Measurements from ENCODE around the gene IL31RA.
"Not testable (repeated sequence)": the region's sequence is repeated elsewhere in the genome, so short reads cannot be mapped to it uniquely, and the experiment has no call there.

The IL31RA gene

DNA sequence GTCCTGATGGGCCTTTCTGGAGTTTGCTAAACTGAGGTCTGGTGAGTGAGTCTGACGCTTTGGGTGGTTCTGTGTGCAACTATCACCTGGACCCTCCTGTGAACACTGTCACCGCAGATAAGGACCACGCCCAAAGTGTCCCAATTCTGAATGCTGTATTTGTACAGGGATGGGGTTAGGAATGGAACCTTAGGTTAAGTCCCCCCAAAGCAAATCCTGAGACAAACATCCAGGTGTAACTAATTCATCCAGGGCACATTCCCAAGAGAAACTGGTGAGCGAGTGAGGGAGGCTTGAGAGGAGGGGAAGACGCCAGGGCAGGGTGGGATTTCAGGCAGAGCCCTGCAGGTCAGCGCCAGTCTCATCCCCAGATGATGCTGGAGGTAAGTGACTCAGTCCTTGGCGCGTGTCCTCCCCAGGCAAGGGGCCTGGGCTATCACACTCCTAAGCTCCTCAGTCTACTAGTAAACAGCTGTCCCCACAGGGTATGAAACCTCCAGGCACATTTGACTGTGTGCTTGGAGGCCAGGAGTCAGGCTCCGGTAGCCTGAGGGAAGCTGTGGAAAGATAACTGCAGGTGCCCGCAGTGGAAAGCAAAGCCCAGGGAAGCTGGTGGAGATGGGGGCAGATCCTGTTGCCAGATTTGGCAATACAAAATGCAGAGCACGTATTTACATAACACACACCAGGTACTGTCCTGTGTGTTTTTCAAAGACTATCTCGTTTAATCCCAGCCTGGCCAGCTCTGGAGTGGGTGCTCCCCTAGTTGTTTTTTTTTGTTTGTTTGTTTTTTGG, 76.9 kb downstream of the IL31RA start:
- no peak for DNase-seq

DNA sequence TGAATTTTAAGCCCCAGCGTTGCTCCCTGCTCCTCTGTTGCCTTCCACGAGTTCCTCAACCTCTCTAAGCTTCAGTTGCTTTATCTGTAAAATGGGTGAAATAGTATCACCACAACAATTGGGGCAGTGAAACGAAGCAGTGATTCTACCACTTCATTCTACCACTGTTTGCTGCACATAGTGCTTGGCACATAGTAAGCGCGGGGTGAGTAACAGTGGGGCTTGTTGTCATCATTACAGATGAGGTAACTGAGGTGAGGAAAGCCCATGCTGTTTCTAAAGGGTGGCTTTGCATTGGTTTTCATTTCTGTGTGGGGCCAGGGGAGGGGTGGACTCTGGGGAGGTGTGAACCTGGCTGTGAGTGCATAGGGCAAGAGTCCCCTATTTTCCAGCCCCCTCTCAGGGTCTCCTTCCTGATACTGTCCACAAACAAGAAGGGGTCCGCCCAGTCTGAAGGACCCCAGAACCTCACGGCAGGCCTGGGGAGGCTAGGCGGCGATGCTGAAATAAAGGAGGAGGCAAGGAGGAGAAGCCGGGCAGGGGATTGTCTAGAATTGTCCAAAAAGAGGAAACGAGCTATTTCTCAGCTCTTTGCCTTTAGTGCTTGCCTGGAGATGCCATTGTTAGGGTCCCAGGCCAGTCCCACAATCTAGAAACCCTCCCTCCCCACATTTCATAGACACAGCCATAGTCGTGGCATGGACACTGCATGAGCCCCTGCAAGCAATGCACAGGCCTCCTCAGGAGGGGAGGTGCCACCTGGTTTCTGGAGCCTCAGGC, 78.1 kb downstream of the IL31RA start:
- DNase-seq, result no peak

DNA sequence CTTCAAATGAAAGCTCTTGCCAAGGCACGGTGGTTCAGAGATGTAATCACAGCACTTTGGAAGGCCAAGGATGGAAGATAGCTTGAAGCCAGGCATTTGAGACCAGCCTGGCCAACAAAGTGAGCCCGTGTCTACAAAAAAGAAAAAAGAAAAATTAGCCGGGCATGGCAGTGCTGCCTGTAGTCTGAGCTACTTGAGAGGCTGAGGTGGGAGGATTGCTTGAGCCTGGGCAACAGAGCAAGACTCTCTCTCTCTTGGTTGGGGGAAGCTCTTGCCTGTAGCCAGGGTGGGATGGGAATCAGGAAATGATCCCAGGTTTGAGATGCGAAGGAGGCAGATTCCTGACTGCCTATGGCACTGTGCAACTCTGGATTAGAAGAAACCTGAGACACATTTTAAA, 81.5 kb downstream of the IL31RA start:
- DNase-seq, result no peak

DNA sequence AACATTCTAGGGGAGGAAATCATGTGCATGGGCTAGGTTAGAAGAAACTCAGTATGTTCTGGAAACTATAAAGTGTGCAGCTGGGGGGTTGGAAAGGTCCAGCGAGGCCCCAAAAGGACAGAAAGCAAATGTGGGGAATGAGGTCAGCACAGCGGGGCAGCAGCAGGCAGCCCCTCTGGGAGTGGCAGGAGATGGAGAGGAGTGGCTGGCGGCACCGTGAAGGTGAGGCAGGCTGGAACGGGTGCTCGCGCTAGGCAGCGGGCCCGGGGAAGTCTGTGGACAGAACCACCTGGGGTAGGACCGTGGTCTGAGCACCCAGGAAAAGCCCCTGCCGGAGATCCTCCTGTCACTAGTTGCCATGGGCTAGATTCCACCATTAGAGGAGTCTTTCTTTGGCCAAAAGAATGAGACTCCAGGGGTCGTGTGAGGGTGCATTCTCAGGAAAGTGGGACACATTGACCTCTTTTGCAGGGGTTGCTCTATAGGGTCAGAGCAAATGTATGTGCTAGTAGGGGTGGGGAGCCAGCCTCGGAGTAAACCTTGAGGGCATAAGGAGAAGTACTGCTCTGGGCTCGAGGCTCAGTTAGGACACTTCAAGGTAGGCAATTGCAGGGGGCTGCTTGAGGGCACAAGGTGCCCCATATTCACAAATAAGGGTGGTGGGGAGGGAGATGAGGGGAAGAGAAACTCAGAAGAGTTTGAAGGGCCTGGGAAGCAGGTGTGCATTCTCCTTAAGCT, 82.4 kb downstream of the IL31RA start:
- no peak for DNase-seq

DNA sequence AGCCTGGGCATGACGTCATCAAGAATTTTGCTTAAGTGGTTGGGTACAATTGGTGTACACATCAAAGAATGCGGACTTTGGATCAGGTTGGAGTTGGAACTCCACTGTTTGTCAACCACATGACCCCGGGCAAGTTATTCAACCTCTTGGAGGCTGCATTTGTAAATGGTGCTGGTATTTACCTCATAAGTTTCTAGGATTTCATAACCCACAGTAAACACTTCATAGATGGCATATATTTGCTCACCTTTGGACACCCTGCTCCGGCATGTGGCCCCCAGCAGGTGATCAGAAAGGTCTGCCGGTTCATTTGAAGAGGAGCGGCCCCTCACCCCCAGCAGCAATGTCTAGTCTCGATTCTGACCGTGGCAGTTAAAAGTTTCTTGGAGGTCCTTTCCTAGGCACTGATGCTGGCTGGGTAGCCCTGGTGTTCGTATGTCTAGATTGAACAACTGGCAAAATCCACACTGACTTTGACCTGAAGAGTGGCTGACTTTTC, 83.0 kb downstream of the IL31RA start:
- no peak for DNase-seq

DNA sequence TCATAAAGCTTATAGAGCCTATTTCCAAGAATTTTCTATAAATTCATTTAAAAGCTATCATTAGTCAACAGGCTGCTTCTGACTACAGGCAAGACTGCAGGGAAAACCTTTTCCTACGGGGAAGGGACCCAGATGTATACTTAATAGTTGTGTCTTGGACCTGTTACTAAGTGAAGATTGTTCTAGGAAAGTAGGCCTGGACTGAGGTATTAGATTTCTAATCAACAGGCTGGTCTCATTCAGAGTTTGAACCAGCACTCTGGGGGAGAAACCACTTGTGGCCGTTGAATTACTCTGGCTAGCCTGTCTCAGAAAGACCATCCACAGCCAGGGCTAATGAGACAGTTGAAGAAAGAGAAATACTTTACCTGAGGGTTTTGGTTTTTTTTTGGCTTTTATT, 83.6 kb downstream of the IL31RA start:
- DNase-seq, result no peak

DNA sequence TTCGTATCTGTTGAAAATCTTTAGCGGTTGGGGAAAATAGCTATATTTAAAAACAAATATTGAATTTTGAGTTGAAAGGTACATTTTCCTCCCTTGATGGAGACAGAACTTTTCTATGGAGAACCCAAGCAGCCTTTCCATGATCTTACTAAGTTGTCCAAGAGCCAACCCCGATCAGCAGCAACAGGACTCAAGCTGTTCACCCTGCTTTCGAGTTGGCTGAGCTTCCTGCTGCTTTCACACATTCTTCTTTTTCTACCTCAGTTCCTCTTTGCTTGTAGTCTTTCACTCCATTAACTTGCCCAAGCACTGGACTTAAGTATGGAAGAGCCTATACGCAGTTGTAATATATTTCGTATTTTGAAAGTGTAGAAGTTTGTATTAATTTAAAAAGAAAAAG, 84.2 kb downstream of the IL31RA start:
- no peak for DNase-seq

DNA sequence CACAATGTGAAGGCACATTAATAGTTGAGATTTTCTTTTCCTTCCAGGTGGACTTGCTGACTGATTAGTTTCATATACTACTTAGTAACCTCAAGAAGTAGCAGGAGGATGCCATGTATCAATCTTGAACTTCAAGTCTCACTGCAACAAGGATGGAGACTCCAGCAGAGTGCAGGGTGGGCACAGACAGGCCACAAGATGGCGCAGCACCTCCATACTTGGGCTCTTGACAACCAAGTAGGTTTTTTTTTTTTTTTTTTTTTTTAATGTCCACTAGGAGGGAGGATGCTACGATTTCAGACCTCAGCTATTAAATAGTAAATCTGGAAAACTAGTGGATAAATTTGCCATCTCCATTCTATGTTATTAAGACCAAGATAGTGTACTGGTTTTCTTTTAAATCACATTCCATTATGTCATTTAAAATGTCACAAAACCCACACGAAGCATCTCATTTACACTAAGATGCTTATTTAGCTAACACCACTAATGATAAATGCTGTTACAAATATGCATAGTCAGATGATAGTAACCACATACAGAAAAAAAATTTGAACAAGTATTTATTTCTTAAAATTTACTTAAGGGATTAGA, 85.0 kb downstream of the IL31RA start:
- DNase-seq, result peak; percentile 51

DNA sequence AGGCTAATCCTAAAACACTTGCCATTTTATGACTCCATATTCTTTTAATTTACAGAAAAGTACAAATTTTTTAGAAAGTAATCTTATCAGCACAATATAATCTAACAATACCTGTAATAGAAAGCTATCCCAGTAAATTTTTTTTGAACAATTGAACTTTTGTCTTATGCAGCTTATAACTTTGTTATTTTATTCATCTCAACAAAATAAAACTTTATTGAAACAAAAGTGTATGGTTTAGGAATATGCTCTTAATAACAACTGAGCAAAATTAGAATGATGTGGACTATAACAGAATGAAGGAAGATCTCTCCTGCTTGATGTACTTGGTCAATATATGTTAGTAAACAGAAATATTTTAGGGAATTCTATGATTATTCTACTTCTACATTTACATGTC, 86.4 kb downstream of the IL31RA start:
- DNase-seq, result not testable (repeated sequence)

DNA sequence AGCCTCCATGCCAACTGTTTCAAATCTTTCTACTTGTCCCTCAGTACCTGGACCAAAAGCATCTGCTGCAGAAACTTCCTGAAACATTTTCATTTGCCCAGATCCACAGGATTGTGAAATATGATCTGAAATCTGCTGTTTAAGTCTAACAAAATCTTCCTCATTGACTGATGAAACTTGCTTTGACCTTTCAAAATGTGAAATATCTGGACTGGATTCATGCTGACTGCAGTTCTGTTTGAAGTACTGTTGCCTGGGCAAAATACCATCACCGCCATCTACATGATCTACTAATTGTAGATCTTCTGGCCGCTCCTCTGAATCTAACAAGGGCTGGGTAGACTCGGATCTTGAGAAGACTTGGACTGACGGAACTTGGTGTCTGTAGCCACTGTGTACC, 90.0 kb downstream of the IL31RA start:
- DNase-seq, result not testable (repeated sequence)

DNA sequence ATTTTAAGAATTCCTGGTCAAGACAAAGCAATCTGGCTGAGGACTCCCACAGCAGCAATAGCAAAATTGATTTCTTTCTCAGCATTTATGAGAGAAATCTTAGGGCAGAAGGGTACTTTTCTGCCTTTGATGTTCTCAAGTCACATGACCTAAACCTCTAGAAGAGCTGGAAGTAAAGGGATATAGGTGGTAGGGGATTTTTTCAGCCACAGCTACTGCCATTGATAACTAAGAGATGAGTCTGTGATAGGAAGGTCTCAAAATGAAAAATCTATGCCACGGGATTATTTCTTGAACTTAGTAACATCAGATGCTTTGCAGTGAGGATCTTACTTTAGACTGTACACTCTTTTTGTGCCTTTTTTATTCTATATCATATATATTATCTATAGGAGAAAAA, 108.1 kb downstream of the IL31RA start:
- DNase-seq, result no peak

DNA sequence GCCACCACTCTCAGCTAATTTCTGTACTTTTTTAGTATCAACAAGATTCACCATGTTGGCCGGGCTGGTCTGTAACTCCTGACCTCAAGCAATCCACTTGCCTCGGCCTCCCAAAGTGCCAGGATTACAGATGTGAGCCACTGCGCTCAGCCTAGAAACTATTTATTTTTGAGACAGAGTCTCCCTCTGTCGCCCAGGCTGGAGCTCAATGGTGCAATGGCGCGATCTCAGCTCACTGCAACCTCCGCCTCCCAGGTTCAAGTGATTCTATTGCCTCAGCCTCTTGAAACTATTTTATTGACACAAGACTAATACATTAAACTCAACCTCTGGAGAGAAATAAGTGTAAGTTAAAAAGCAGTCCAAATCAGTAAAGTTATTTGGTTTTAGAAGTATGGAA, 109.6 kb downstream of the IL31RA start:
- DNase-seq, result no peak

DNA sequence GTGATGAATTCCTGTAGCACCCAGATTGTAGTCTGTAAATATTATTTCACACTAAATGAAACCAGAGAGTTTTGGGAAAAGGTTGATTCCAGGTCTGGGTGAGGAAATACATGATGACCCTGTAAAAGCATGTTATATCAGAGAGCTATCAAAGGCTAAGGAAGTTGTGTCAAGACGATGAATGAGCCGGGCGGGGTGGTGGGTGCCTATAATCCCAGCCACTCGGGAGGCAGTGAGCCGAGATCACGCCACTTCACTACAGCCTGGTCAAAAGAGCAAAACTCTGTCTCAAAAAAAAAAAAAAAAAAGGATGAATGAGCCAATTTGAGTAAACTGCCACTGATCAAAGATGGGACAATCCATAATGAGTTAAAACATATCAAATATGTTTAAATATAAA, 114.4 kb downstream of the IL31RA start:
- no peak for DNase-seq

DNA sequence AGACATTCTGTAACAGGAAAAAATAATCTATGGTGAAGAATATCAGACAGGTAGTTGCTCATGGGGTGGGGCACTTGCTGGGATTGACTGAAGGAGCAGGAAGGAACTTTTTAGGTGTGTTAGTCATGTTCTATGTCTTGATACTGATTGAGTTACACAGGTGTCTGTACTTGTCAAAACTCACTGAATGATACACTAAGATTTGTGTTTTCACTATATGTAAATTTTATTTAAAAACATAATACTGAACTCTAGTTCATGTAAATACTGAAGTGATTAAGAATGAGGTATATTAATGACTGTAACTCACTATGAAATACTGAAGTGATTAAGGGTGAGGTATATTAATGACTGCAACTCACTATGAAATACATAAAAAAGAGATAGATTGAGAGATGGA, 115.1 kb downstream of the IL31RA start:
- no peak for DNase-seq

DNA sequence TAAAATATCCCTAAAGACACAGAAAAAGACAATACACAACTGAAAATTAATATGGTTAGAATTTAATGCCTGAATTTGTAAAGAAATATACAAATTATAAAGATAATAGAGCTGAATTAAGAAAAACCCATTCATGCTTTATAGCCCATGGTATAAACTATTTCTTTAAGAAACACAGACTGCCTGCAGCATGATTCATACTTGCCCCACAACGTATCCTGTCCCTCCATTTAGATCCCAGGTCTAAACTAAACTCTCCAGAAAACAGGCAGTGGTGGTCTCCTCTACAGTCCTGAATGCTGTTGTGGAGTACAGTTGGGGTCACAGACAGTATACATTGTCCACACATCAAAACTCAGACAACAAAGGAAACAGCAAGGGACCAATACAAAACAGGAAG, 118.8 kb downstream of the IL31RA start:
- no peak for DNase-seq

Measured in NCI-H1048 (cell line).